K562 (cell line): ENCODE measurements around the gene UBE2E1. TPM values are rescaled to one million over a fixed set of nuclear protein-coding genes. Genes with fewer than 3 reads are reported as not detected.

Experiments
- ATAC-seq: fragments of 200-7000 bp; cut with Tn5 transposase; 3 replicates; pipeline ENCODE4 v1.9.1; 2020; ENCODE audit warnings: moderate library complexity
- BruUV-seq: library from RNA; stranded (reverse); fragments of 400-500 nt; replicated peaks from 2 replicates; lab custom pipeline; 2021; lab: Mats Ljungman, UMichigan
- CTCF ChIA-PET: fragments of 300-600 bp; formaldehyde crosslinking; extraction: SDS; loops from one replicate; lab custom pipeline; 2021; ENCODE audit warnings: low intra/inter-chr PET ratio; lab: Yijun Ruan, JAX
- POLR2A ChIA-PET: fragments of 300-600, 350-650 bp; sonication (Branson Sonifier 250); formaldehyde crosslinking; extraction: SDS; loops from one replicate; lab custom pipeline; 2021; ENCODE audit warnings: antibody characterized with exemption, inconsistent platforms; lab: Yijun Ruan, JAX
- DNase-seq, 4 experiments: peaks; one replicate each; pipeline versions ENCODE4 v3.0.0 to v3.0.0-alpha.2; 2011 to 2018; ENCODE audit warnings: low spot score in 3 of 4, mixed read lengths in 3 of 4; ENCODE audit errors: extremely low read depth in 1 of 4
- FAIRE-seq: peaks from 2 replicates; lab custom pipeline; 2011; peaks lifted over from hg19 to GRCh38; lab: Jason Lieb, UNC
- H2AFZ ChIP-seq: 2 replicates; pipeline ENCODE4 v1.6.0; 2011; ENCODE audit warnings: low read depth, low read length, control low read depth, inconsistent platforms
- H3K27ac ChIP-seq: fragments of 200-600 bp; 3 replicates; pipeline ENCODE4 v1.8.0; 2011; ENCODE audit warnings: low read depth, mild to moderate bottlenecking, control low read depth, inconsistent platforms, low read length, moderate library complexity, mixed read lengths; ENCODE audit errors: extremely low read depth
- H3K27me3 ChIP-seq, 2 experiments: fragments of 300-600 bp in 1 of 2; 2 replicates in 1 of 2; 3 replicates in 1 of 2; pipeline versions ENCODE4 v1.6.0 to v1.8.0; 2011; ENCODE audit warnings: inconsistent platforms in 2 of 2, low read length in 2 of 2, mild to moderate bottlenecking in 1 of 2, mixed read lengths in 1 of 2, moderate library complexity in 1 of 2; ENCODE audit not compliant: control insufficient read depth in 2 of 2, insufficient read depth in 2 of 2
- H3K36me3 ChIP-seq: fragments of 300-600 bp; 3 replicates; pipeline ENCODE4 v1.8.0; 2011; ENCODE audit warnings: mild to moderate bottlenecking, low read length, inconsistent platforms; ENCODE audit not compliant: control insufficient read depth, insufficient read depth
- H3K4me1 ChIP-seq, 2 experiments: fragments of 200-600 bp in 1 of 2; replicated peaks in 1 of 2; 2 replicates in 1 of 2; 3 replicates in 1 of 2; pipeline versions ENCODE4 v1.5.1 to v1.8.0; 2011; ENCODE audit warnings: inconsistent platforms in 2 of 2, low read length in 2 of 2, mild to moderate bottlenecking in 1 of 2, mixed read lengths in 1 of 2, moderate library complexity in 1 of 2; ENCODE audit not compliant: control insufficient read depth in 2 of 2, insufficient read depth in 2 of 2
- H3K4me2 ChIP-seq: 2 replicates; pipeline ENCODE4 v1.6.1; 2011; ENCODE audit warnings: low read length, control low read depth, inconsistent platforms, mixed read lengths; ENCODE audit not compliant: insufficient read depth
- H3K4me3 ChIP-seq: fragments of 200-600 bp; sonication (generic), shearing (Covaris generic); 2 replicates; pipeline ENCODE4 v1.5.1; 2016; ENCODE audit warnings: control low read depth, inconsistent platforms
- H3K79me2 ChIP-seq: fragments of 200-600 bp; 3 replicates; pipeline ENCODE4 v1.8.0; 2011; ENCODE audit warnings: low read length, inconsistent platforms; ENCODE audit not compliant: control insufficient read depth, insufficient read depth
- H3K9ac ChIP-seq, 2 experiments: 2 replicates each; pipeline versions ENCODE4 v1.6.0 to v1.6.1; 2011; ENCODE audit warnings: low read depth in 2 of 2, low read length in 2 of 2, control low read depth in 1 of 2, inconsistent platforms in 1 of 2, mild to moderate bottlenecking in 1 of 2, mixed read lengths in 1 of 2; ENCODE audit not compliant: insufficient read depth in 1 of 2
- H3K9me1 ChIP-seq: one replicate; pipeline ENCODE4 v1.6.0; 2011; ENCODE audit warnings: inconsistent platforms, mild to moderate bottlenecking, low read length, moderate library complexity; ENCODE audit not compliant: control insufficient read depth, insufficient read depth
- H3K9me3 ChIP-seq: replicated peaks from 2 replicates; pipeline ENCODE4 v1.5.1; 2011; ENCODE audit warnings: low read depth, low read length, inconsistent platforms; ENCODE audit not compliant: control insufficient read depth, insufficient read depth
- H4K20me1 ChIP-seq: replicated peaks from 2 replicates; pipeline ENCODE4 v1.6.1; 2011; ENCODE audit warnings: low read length, inconsistent platforms, mixed read lengths; ENCODE audit not compliant: control insufficient read depth, insufficient read depth
- DACH1 ChIP-seq: fragments of 450-650 bp; IDR thresholded peaks from 2 replicates; pipeline ENCODE4 v1.6.1; 2018; ENCODE audit not compliant: partially characterized antibody
- ZFP36 ChIP-seq: fragments of 150-350 bp; IDR thresholded peaks from 2 replicates; pipeline ENCODE4 v1.6.1; 2018; ENCODE audit warnings: low read length, low read depth; ENCODE audit not compliant: partially characterized antibody
- ZNF121 ChIP-seq: sonication (generic); formaldehyde crosslinking; conservative IDR thresholded peaks from 2 replicates; pipeline ENCODE4 v1.8.0; 2022; ENCODE audit warnings: missing genetic modification reagents
- ZNF212 ChIP-seq: fragments of 450-650 bp; formaldehyde crosslinking; IDR thresholded peaks from 2 replicates; pipeline ENCODE4 v1.4.0; 2020; ENCODE audit warnings: mild to moderate bottlenecking
- ZNF77 ChIP-seq: fragments of 250-450 bp; sonication (Bioruptor Pico); IDR thresholded peaks from 2 replicates; pipeline ENCODE4 v1.5.0; 2020
- WGBS: fragments of 100-300 bp; shearing (Covaris generic); methylation state at CpG from one replicate; pipeline ENCODE4 v1.1.6; 2016; ENCODE audit warnings: low coverage, mixed read lengths; ENCODE audit not compliant: insufficient coverage; ENCODE audit errors: missing lambda C conversion rate; 5-methylcytosine and 5-hydroxymethylcytosine counted together
- in situ Hi-C: fragments of 300-500 bp; cut with MboI; formaldehyde crosslinking; loops from 4 replicates; pipeline ENCODE4 v1.15.0; 2018; ENCODE audit warnings: inconsistent platforms, mixed read lengths
- intact Hi-C: fragments of 100-400 bp; cut with micrococcal nuclease; formaldehyde crosslinking; loops from 2 replicates; pipeline ENCODE4 v1.14.2; 2022
- polyA plus RNA-seq, 8 experiments: library from polyadenylated mRNA; depleted of rRNA in 4 of 8; stranded (reverse) in 5 of 8; unstranded in 3 of 8; fragments of >200 nt; fragmentation: Nextera tagmentation in 2 of 8; fragmentation: Illumina TruSeq in 1 of 8; extraction: Ambion mirVana in 2 of 8; extraction: Trizol in 1 of 8; gene quantifications; 2 replicates each; pipeline versions ENCODE4 v1.2.1 to v1.2.3, GENCODE V29; 2011 to 2014; ENCODE audit warnings: inconsistent platforms in 1 of 8, missing spikeins in 1 of 8
- total RNA-seq, 7 experiments: library from RNA; depleted of rRNA in 6 of 7; stranded (reverse); fragments of >200 nt in 6 of 7; fragmentation: Illumina TruSeq in 2 of 7; extraction: Trizol in 2 of 7; gene quantifications; 2 replicates each; pipeline versions ENCODE4 v1.2.1 to v1.2.3, GENCODE V29; 2011 to 2021; ENCODE audit warnings: low replicate concordance in 1 of 7
- TF ChIP-seq, protein P1 (sequence below): fragments of 450-650 bp; IDR thresholded peaks from 2 replicates; pipeline ENCODE4 v1.6.1; 2016; ENCODE audit warnings: missing biosample characterization, missing genetic modification characterization

The UBE2E1 gene
- total and polyA plus RNA-seq, 9 of the 15 experiments (the other 6 are each of a cell fraction or from before 2014, with no cell fraction given) = 54.4 to 294 (median 165) TPM

- TF ChIP-seq, protein P1, sequence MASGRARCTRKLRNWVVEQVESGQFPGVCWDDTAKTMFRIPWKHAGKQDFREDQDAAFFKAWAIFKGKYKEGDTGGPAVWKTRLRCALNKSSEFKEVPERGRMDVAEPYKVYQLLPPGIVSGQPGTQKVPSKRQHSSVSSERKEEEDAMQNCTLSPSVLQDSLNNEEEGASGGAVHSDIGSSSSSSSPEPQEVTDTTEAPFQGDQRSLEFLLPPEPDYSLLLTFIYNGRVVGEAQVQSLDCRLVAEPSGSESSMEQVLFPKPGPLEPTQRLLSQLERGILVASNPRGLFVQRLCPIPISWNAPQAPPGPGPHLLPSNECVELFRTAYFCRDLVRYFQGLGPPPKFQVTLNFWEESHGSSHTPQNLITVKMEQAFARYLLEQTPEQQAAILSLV = peak; percentile 71
- TF ChIP-seq ZNF212 (CRISPR knock-in tag) = no peak
- TF ChIP-seq, all 486 proteins: peak for 3
Observed at GRCh38 chr3:23816721-23817120, 11.0 kb downstream of the UBE2E1 start (continued).

GRCh38 chr3:23817508-23818223, 11.9 kb downstream of the UBE2E1 start:
- Histone ChIP-seq H2AFZ (no peak overlapping the region), H3K4me1 (peaks cover 0 to 15% of the 10 kb centered on the region in 2 experiments; a peak in 4 of 5 replicates), H3K27me3 (no peaks in the 10 kb centered on the region), H3K36me3 (peaks cover 30% of the 10 kb centered on the region; the same call in 2 of the 3 replicates), H3K9ac (no peak overlapping the region), H3K9me1 (no peaks in the 10 kb centered on the region), H3K4me2 (no peak overlapping the region), H3K9me3 (no peaks in the 10 kb centered on the region), H3K4me3 (no peak overlapping the region), H3K27ac (no peak overlapping the region), H4K20me1 (peaks cover 13% of the 10 kb centered on the region), H3K79me2 (peaks cover 82% of the 10 kb centered on the region)
- no TSS peak for BruUV-seq
- TF ChIP-seq DACH1 (no peak), ZNF77 (CRISPR knock-in tag) (no peak), ZFP36 (peak; percentile 79), ZNF121 (no peak)
- ChIA-PET POLR2A (interaction anchor here (0.5 to 5.8 kb wide), 6 partner anchors 9 to 89 kb away, joined by 3 to 41 read pairs (median 4); no protein-coding TSS in a partner anchor), CTCF (no interaction called here)
- in situ Hi-C loops = no loop called here
- intact Hi-C loops = no loop called here
- ATAC-seq (no peak), FAIRE-seq (no peak), DNase-seq (no peak)
- 75% methylated on average over 3 of the region's 3 CpGs for WGBS
